ENCODE results near the gene CD36. TPM values are rescaled to one million over a fixed set of nuclear protein-coding genes. Genes with fewer than 3 reads are reported as not detected.

Gene CD36
- total and polyA plus RNA-seq, 3 donors from 2014 or later, result 5.6 to 19.8 (median 12.8) TPM

- TF ChIP-seq POLR2A (IDR thresholded peaks at IDR 0.05), result no peak
- TF ChIP-seq, protein P1, sequence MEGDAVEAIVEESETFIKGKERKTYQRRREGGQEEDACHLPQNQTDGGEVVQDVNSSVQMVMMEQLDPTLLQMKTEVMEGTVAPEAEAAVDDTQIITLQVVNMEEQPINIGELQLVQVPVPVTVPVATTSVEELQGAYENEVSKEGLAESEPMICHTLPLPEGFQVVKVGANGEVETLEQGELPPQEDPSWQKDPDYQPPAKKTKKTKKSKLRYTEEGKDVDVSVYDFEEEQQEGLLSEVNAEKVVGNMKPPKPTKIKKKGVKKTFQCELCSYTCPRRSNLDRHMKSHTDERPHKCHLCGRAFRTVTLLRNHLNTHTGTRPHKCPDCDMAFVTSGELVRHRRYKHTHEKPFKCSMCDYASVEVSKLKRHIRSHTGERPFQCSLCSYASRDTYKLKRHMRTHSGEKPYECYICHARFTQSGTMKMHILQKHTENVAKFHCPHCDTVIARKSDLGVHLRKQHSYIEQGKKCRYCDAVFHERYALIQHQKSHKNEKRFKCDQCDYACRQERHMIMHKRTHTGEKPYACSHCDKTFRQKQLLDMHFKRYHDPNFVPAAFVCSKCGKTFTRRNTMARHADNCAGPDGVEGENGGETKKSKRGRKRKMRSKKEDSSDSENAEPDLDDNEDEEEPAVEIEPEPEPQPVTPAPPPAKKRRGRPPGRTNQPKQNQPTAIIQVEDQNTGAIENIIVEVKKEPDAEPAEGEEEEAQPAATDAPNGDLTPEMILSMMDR (IDR thresholded peaks at IDR 0.05), result no peak
- no peaks in the 10 kb centered on the region for H3K4me1 ChIP-seq
- intact Hi-C loops (cut with DNase I; ENCODE audit: low total_unique reads), result no loop called here
- DNase-seq, result no peak
- H3K27me3 ChIP-seq, result no peaks in the 10 kb centered on the region
- H3K27ac ChIP-seq, result no peak overlapping the region
- no peaks in the 10 kb centered on the region for H3K9me3 ChIP-seq
- H3K36me3 ChIP-seq (ENCODE audit: low read depth, missing control alignments), result no peaks in the 10 kb centered on the region
- H3K4me3 ChIP-seq, result no peak overlapping the region
These were observed 569 bp downstream of the CD36 start for GRCh38 chr7:80639011-80639410.

DNA sequence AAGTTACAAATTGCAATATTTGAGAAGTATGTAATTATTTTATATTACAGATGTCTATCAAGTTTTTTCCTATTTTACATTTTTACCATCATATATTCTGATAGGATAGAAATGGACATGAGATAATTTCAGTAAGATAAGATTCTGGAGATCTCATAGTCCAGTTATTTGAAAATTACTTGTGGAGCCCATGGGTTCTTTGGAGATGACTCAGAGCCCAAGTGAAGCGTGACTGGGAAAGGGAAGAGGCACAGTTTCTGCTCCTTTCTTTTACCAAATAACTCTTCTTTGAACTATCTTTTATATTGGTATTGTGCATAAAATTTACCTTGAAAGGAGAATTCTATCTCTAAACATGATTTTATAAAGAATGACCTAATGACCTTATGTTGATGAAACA, 2.4 kb downstream of the CD36 start:
- no peak for TF ChIP-seq POLR2A (IDR thresholded peaks at IDR 0.05)
- TF ChIP-seq, protein P1 (IDR thresholded peaks at IDR 0.05), result no peak
- no peak for DNase-seq
- no peaks in the 10 kb centered on the region for H3K4me1 ChIP-seq
- H3K36me3 ChIP-seq (ENCODE audit: low read depth, missing control alignments), result no peaks in the 10 kb centered on the region
- intact Hi-C loops (cut with DNase I; ENCODE audit: low total_unique reads), result no loop called here
- no peaks in the 10 kb centered on the region for H3K27me3 ChIP-seq
- H3K9me3 ChIP-seq, result no peaks in the 10 kb centered on the region
- no peak overlapping the region for H3K4me3 ChIP-seq
- no peak overlapping the region for H3K27ac ChIP-seq
- WGBS, 2 donors, result 77 to 90% methylated on average over 1 of the region's 1 CpG

DNA sequence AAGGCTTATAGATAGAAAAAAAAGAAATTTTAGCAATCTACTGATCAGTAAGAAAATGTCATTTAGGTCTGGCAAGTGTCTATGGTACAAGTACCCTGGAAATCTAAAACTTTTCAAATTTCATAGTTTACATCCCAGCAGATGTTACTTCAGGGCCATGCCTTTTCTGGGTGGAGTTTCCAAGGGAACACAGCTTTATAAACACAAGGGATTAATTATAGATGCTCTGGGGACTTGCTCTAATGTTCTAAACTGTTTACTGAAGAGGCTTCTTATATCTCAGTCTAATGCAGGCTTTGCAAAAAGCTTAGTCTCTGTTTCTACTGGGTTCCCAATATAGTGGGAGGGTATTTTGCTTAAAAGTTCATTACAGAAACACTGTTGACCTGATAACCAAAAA, 3.1 kb downstream of the CD36 start:
- intact Hi-C loops (cut with DNase I; ENCODE audit: low total_unique reads), result no loop called here
- Histone ChIP-seq H3K27ac (no peak overlapping the region), H3K27me3 (no peaks in the 10 kb centered on the region), H3K36me3 (ENCODE audit: low read depth, missing control alignments) (no peaks in the 10 kb centered on the region), H3K4me3 (no peak overlapping the region), H3K9me3 (no peaks in the 10 kb centered on the region), H3K4me1 (no peaks in the 10 kb centered on the region)
- DNase-seq, result no peak
- TF ChIP-seq, protein P1 (IDR thresholded peaks at IDR 0.05), result no peak
- TF ChIP-seq POLR2A (IDR thresholded peaks at IDR 0.05), result no peak

DNA sequence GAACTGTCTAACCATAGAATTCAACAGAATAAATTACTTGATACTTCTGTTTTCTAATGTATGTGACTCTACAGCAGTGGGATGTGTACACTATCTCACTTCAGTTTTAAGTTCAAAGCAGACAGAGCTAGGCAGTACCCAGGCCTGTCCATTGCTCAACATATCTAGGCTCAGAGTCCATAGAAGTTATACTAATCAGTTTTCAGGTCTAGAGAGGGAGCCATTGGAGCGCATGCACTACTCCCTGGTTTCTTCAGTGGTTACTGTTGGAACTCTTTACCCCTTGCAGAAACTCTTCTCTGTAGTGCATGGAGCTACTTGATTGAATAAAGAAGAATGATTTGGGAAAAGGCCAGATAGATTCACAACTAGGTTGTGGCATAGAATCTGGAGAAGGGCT, 4.4 kb downstream of the CD36 start:
- intact Hi-C loops (cut with DNase I; ENCODE audit: low total_unique reads), result no loop called here
- Histone ChIP-seq H3K27me3 (no peaks in the 10 kb centered on the region), H3K27ac (no peak overlapping the region), H3K4me1 (no peaks in the 10 kb centered on the region), H3K4me3 (no peak overlapping the region), H3K9me3 (no peaks in the 10 kb centered on the region), H3K36me3 (ENCODE audit: low read depth, missing control alignments) (no peaks in the 10 kb centered on the region)
- WGBS, 2 donors, result 82 to 100% methylated on average over 1 of the region's 1 CpG
- no peak for DNase-seq
- TF ChIP-seq, protein P1 (IDR thresholded peaks at IDR 0.05), result no peak
- TF ChIP-seq POLR2A (IDR thresholded peaks at IDR 0.05), result no peak

DNA sequence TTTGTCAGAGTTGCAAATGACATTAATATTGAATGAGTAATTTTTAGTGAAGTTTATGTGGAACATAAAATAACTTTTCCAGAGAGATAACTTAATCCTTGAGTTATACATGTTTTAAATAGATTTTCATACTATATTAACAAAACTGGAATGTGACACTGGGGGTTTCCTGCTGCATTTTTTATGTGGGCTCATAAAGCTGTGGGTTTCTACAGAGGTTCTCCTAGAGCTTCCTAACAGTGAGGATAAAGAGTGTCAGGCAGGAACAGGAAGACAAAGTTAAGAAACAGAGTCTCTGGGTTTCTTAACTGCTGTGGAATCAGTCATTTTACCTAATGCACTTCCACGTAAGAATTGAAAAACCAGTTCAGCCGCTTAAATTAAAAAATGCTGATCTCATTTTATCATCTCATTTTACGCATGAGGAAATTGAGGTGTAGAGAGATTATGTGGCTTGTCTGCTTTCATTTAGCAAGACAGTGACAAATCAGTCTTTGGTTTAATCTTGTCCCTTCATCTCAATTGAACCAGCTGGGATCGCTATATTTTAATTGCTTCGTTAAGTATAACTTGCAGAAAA, 5.0 kb downstream of the CD36 start:
- TF ChIP-seq POLR2A (IDR thresholded peaks at IDR 0.05), result no peak
- TF ChIP-seq, protein P1 (IDR thresholded peaks at IDR 0.05), result no peak
- Histone ChIP-seq H3K4me1 (no peaks in the 10 kb centered on the region), H3K4me3 (no peak overlapping the region), H3K9me3 (no peaks in the 10 kb centered on the region), H3K27me3 (no peaks in the 10 kb centered on the region), H3K27ac (no peak overlapping the region), H3K36me3 (ENCODE audit: low read depth, missing control alignments) (no peaks in the 10 kb centered on the region)
- DNase-seq, result no peak
- intact Hi-C loops (cut with DNase I; ENCODE audit: low total_unique reads), result no loop called here
- WGBS, 2 donors, result 85 to 92% methylated on average over 5 of the region's 5 CpGs

All from testis (tissue), 3 donors.